ENCODE results near the gene HECTD4.

HECTD4 gene

DNA sequence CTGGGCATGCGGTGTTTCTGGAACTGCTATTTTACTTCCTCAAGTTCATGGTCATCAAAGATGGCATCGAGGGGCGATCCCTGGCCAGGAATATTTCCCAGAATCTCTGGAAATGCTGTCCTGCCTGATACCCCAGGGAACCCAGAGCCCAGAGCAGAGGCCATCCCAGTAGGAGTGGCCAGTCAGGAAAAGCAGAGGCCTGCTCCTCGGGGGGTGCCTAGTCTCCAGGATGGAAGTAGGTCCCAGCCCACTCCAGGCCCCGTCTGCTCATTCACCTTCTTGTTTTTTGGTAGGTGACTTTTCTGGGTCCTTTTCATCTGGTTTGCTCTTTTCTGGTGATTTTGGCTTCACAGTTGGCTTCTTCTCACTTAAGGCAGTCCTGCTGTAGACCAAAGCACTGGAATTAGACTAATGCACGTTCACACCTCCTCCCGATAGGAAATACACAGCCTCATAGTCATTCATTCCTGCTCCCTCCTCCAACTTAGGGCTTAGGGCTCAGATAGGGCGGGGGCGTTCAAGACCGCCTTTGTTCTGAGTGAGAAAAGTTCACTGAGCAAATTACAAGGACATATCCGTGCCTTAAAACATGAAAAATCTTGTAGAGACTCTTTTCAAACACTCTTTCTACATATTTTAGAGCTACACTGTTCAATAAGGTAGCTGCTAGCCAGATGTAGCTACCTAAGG lies 205.8 kb downstream of the HECTD4 start:
- no peak overlapping the region for H3K4me3 ChIP-seq (ENCODE audit: low read depth, low read length)
- TF ChIP-seq, protein P1, sequence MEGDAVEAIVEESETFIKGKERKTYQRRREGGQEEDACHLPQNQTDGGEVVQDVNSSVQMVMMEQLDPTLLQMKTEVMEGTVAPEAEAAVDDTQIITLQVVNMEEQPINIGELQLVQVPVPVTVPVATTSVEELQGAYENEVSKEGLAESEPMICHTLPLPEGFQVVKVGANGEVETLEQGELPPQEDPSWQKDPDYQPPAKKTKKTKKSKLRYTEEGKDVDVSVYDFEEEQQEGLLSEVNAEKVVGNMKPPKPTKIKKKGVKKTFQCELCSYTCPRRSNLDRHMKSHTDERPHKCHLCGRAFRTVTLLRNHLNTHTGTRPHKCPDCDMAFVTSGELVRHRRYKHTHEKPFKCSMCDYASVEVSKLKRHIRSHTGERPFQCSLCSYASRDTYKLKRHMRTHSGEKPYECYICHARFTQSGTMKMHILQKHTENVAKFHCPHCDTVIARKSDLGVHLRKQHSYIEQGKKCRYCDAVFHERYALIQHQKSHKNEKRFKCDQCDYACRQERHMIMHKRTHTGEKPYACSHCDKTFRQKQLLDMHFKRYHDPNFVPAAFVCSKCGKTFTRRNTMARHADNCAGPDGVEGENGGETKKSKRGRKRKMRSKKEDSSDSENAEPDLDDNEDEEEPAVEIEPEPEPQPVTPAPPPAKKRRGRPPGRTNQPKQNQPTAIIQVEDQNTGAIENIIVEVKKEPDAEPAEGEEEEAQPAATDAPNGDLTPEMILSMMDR (IDR thresholded peaks at IDR 0.05; ENCODE audit: borderline replicate concordance, insufficient read depth, low read depth, low read length), result no peak

DNA sequence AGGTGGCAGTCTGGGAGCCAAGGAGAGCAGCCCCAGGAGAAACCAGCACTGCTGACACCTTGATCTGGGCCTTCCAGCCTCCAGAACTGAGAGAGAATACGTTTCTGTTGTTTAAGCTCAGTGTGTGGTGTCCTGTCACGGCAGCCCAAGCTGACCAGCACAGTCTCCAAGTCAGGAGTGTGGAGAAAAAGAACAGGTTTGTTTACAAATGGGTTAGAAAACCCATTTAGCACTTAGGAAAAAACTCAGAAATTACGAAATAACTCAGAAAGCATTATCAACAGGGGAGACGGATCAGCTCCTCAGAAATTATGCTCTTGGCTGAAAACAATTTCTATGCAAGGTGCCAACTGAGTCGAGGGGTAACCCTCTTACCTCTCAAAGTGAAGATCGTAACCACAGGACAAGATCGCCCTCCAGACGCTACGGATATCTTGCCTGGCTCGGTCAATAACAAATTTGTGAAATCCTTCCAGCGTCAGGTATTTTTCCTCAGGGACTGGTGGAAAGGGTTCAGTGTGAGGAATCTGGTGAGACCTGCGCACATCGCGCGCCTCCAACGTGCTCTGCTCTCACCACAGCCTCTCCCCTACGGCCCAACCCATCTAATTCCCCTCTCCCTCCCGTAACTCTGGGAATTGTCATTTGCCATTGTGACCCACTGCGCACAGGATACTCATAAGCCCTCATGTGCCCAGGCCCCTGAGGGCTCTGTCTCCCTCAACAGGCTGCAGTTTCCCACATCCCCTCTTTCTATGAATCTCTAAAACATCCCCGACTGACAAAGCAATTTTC lies 206.7 kb downstream of the HECTD4 start:
- TF ChIP-seq, protein P1 (IDR thresholded peaks at IDR 0.05; ENCODE audit: borderline replicate concordance, insufficient read depth, low read depth, low read length), result no peak
- H3K4me3 ChIP-seq (ENCODE audit: low read depth, low read length), result no peak overlapping the region

GRCh38 chr12:112172556-112173324 lies 209.5 kb downstream of the HECTD4 start:
- TF ChIP-seq, protein P1 (IDR thresholded peaks at IDR 0.05; ENCODE audit: borderline replicate concordance, insufficient read depth, low read depth, low read length), result no peak
- no peak overlapping the region for H3K4me3 ChIP-seq (ENCODE audit: low read depth, low read length)

GRCh38 chr12:112170971-112171596 lies 211.1 kb downstream of the HECTD4 start:
- TF ChIP-seq, protein P1 (IDR thresholded peaks at IDR 0.05; ENCODE audit: borderline replicate concordance, insufficient read depth, low read depth, low read length), result no peak
- no peak overlapping the region for H3K4me3 ChIP-seq (ENCODE audit: low read depth, low read length)

DNA sequence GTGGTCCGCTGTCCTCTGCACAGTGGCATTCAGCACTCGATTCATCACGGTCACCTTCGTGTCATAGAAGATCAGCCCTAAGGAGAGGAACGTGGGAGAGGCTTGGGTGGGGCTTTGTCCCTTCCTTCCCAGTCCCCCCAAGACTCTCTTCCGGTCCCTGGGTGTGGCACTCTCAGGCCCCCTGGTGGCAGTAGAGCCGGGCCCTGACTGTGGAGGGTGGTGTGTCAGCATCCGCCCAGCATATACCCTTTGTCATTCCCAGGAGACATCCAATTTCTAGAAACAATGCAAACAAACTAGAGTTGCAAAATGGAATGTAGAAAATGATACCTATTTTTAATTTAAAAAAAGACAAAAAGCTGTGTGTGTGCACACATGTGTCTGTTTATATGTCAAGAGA lies 211.9 kb downstream of the HECTD4 start:
- H3K4me3 ChIP-seq (ENCODE audit: low read depth, low read length), result no peak overlapping the region
- TF ChIP-seq, protein P1 (IDR thresholded peaks at IDR 0.05; ENCODE audit: borderline replicate concordance, insufficient read depth, low read depth, low read length), result peak; percentile 56

DNA sequence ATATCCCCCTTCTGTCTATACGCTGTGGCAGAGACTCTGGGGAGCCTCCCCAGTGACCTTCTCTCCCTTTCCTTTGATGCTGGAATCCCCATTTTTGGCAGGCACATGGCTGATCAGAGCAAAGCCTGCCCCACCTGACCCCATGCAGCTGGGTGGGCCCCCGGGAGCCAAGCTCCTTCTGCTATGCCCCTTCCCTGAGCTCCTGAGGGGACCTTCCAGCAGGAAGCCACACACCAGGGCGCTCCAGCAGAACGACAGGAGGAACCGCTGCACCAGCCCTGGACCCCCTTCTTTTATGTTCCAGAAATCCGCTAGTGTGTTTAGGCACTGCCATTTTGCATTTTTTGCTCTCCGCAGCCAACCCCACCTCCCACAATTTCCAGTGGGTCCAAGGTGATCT lies 212.3 kb downstream of the HECTD4 start:
- TF ChIP-seq, protein P1 (IDR thresholded peaks at IDR 0.05; ENCODE audit: borderline replicate concordance, insufficient read depth, low read depth, low read length), result no peak

More for the DNA sequence above, 212.3 kb downstream of the HECTD4 start:
- no peak overlapping the region for H3K4me3 ChIP-seq (ENCODE audit: low read depth, low read length)
